ENCODE results near the gene SLBP.

DNA sequence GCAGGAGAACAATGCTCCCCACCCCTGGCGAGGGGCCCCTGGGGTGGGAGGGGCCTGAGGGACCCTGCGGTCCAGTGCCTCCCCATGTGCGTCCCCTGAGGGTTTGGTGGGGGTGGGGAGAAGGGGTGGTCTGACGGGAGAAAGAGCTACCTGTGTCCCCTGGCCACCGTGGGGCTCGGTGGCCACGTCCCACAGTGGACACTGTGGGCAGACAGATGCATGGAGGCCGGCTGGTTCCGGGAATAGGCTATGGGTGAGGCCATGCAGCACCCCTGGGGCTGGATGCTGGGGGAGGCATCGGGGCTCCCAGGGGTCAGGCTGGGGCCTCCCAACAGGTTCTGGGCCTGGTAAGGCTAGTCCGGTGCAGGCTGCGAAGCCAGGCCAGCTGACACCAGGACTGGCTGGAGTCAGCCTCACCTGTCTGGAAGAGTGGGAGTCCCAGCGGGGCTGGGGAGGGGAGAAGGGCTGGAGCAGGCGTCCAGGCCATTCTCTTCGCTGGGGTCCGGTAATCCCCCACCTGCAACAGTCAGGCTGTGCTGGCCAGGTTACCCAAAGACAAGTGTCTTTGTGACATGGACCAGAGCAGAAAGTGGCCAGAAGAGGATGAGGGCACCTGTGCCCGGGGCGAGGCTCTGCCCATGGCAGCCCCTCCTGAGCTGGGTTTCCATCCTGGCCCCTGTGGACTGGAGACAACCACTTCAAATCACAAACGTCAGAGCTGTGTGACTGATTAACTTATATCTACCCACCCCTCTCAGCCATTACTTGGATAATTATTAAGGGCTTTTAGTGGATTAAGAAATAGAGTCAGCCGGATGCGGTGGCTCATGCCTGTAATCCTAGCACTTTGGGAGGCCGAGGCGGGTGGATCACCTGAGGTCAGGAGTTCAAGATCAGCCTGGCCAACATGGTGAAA lies 26.6 kb downstream of the SLBP start:
- TF ChIP-seq FOXM1 (IDR thresholded peaks at IDR 0.05; ENCODE audit: borderline replicate concordance, low read depth) (no peak), EP300 (IDR thresholded peaks at IDR 0.05; ENCODE audit: borderline replicate concordance) (no peak), CEBPB (IDR thresholded peaks at IDR 0.05) (no peak), NFIC (IDR thresholded peaks at IDR 0.05) (no peak), TCF12 (IDR thresholded peaks at IDR 0.05; ENCODE audit: low read depth) (no peak), TAF1 (IDR thresholded peaks at IDR 0.05; ENCODE audit: low read depth) (no peak)
- TF ChIP-seq, protein P1, sequence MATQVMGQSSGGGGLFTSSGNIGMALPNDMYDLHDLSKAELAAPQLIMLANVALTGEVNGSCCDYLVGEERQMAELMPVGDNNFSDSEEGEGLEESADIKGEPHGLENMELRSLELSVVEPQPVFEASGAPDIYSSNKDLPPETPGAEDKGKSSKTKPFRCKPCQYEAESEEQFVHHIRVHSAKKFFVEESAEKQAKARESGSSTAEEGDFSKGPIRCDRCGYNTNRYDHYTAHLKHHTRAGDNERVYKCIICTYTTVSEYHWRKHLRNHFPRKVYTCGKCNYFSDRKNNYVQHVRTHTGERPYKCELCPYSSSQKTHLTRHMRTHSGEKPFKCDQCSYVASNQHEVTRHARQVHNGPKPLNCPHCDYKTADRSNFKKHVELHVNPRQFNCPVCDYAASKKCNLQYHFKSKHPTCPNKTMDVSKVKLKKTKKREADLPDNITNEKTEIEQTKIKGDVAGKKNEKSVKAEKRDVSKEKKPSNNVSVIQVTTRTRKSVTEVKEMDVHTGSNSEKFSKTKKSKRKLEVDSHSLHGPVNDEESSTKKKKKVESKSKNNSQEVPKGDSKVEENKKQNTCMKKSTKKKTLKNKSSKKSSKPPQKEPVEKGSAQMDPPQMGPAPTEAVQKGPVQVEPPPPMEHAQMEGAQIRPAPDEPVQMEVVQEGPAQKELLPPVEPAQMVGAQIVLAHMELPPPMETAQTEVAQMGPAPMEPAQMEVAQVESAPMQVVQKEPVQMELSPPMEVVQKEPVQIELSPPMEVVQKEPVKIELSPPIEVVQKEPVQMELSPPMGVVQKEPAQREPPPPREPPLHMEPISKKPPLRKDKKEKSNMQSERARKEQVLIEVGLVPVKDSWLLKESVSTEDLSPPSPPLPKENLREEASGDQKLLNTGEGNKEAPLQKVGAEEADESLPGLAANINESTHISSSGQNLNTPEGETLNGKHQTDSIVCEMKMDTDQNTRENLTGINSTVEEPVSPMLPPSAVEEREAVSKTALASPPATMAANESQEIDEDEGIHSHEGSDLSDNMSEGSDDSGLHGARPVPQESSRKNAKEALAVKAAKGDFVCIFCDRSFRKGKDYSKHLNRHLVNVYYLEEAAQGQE (IDR thresholded peaks at IDR 0.05; ENCODE audit: low read depth) = no peak

Measured in Ishikawa (cell line).